ENCODE measurements around the gene HKDC1. TPM values are rescaled to one million over a fixed set of nuclear protein-coding genes. Genes with fewer than 3 reads are reported as not detected.

Gene HKDC1
- total and polyA plus RNA-seq, 10 of the 15 experiments (the other 5 are each of a cell fraction or from before 2014, with no cell fraction given) = 0.04 to 0.34 (median 0.13) TPM; not detected in 5

- TF ChIP-seq CUX1 (IDR thresholded peaks at IDR 0.05; ENCODE audit: insufficient replicate concordance, low read depth, low read length) (no peak), HDAC2 (IDR thresholded peaks at IDR 0.05) (no peak), GABPA (IDR thresholded peaks at IDR 0.05; ENCODE audit: low read depth) (no peak), E4F1 (IDR thresholded peaks at IDR 0.05; ENCODE audit: borderline replicate concordance, partially characterized antibody) (no peak), CBX3 (IDR thresholded peaks at IDR 0.05; ENCODE audit: borderline replicate concordance, low read depth) (no peak), ZBTB40 (IDR thresholded peaks at IDR 0.05; ENCODE audit: borderline replicate concordance) (no peak)
Observed at GRCh38 chr10:69242040-69242851, 22.1 kb downstream of the HKDC1 start (continued).

All from GM12878 (cell line).